Measurements from ENCODE around the gene GP5. TPM values are rescaled to one million over a fixed set of nuclear protein-coding genes. Genes with fewer than 3 reads are reported as not detected.

GP5 gene
- total RNA-seq, 1 donor from 2014 or later: not detected

DNA sequence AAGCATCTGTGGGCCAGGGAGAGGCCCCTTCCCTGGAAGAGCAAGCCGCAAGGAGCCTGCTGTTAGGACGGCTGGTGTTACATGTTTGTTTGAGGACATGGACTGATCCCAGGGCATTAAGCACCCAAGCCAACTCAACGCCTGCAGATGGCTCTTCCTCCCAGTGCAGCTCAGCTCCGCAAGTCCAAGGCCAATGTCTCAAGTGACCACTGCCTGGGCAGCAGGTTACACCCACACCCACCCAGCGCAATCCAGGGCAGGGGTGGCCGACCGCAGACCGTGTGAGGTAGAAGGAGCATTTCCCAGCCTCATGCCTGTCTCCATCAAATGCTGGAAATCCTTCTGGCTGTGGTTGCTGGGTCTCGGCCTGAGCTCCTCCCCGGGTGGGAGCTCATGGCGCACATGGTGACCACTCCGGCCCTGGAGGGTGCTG is 14.5 kb downstream of the GP5 start:
- no peak for TF ChIP-seq CTCF (conservative IDR thresholded peaks at IDR 0.05; ENCODE audit: low read depth, low read length)
- H3K4me3 ChIP-seq (ENCODE audit: low read depth, low read length): no peak overlapping the region
- DNase-seq (ENCODE audit: low read depth): no peak

- no peak for DNase-seq (ENCODE audit: low read depth)
- no peak for TF ChIP-seq CTCF (conservative IDR thresholded peaks at IDR 0.05; ENCODE audit: low read depth, low read length)
- H3K4me3 ChIP-seq (ENCODE audit: low read depth, low read length): no peak overlapping the region
These were observed 14.9 kb downstream of the GP5 start for GRCh38 chr3:194384156-194384555.

DNA sequence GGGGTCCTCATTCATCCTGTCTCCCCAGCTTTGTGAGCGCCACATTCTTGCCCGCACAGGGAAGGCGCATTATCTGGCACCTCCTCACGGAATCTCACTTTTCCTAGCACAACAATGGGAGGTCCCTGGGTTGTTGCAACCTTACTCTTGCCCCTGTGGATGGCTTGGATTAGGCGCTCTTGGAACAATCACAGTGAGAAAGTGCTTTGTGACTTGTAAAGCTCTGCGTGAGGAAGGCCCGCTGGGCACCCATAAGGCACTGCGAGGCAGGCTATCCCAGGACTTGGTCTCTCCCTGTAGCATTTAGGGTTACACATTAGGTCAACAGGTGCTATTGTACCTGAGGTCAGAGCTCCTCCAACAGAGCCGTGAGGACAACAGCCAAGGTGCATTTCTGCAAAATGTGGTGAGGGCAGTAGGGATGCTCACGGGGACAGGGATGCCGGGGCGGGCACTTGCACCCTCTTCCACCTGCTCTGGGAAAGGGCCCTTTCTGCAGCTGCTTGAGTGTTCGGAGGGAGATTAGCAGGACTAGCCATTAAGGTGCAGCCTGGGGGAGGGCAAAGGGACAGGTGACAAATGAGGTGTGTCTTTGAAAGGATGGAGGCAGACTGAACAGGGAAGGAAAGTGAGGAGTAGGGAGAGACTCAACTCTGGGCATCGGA is 15.7 kb downstream of the GP5 start:
- no peak for TF ChIP-seq CTCF (conservative IDR thresholded peaks at IDR 0.05; ENCODE audit: low read depth, low read length)
- no peak for DNase-seq (ENCODE audit: low read depth)
- no peak overlapping the region for H3K4me3 ChIP-seq (ENCODE audit: low read depth, low read length)

GRCh38 chr3:194382892-194383223 is 16.2 kb downstream of the GP5 start:
- H3K4me3 ChIP-seq (ENCODE audit: low read depth, low read length): no peak overlapping the region
- no peak for DNase-seq (ENCODE audit: low read depth)
- TF ChIP-seq CTCF (conservative IDR thresholded peaks at IDR 0.05; ENCODE audit: low read depth, low read length): no peak

GRCh38 chr3:194382196-194382891 is 16.7 kb downstream of the GP5 start:
- no peak overlapping the region for H3K4me3 ChIP-seq (ENCODE audit: low read depth, low read length)
- DNase-seq (ENCODE audit: low read depth): no peak
- TF ChIP-seq CTCF (conservative IDR thresholded peaks at IDR 0.05; ENCODE audit: low read depth, low read length): no peak

DNA sequence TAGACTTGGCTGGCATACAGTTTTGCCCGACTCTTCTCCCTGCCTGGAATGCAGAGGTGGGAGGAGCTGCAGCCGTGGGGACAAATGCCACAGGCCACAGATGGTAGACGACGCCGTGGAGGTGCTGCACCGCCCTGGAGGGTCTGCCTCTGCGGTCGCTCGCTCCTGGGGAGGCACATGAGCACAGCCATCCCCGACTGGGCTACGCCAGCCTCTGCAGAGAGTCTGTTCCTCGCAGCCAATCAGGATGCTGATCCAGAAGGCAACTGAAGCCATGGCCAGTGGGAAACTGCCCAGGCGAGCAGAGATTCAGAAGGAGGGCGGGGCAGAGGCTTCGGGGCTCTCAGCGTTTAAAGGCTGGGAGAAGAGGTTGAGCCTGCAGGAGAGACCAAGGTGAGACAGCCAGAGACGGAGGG is 17.6 kb downstream of the GP5 start:
- H3K4me3 ChIP-seq (ENCODE audit: low read depth, low read length): no peak overlapping the region
- DNase-seq (ENCODE audit: low read depth): no peak
- no peak for TF ChIP-seq CTCF (conservative IDR thresholded peaks at IDR 0.05; ENCODE audit: low read depth, low read length)

GRCh38 chr3:194380326-194380725 is 18.7 kb downstream of the GP5 start:
- no peak for TF ChIP-seq CTCF (conservative IDR thresholded peaks at IDR 0.05; ENCODE audit: low read depth, low read length)

More at GRCh38 chr3:194380326-194380725, 18.7 kb downstream of the GP5 start:
- no peak for DNase-seq (ENCODE audit: low read depth)
- H3K4me3 ChIP-seq (ENCODE audit: low read depth, low read length): no peak overlapping the region

Data from epithelial cell of proximal tubule (primary cell).